ENCODE results near the gene CHN2.

DNA sequence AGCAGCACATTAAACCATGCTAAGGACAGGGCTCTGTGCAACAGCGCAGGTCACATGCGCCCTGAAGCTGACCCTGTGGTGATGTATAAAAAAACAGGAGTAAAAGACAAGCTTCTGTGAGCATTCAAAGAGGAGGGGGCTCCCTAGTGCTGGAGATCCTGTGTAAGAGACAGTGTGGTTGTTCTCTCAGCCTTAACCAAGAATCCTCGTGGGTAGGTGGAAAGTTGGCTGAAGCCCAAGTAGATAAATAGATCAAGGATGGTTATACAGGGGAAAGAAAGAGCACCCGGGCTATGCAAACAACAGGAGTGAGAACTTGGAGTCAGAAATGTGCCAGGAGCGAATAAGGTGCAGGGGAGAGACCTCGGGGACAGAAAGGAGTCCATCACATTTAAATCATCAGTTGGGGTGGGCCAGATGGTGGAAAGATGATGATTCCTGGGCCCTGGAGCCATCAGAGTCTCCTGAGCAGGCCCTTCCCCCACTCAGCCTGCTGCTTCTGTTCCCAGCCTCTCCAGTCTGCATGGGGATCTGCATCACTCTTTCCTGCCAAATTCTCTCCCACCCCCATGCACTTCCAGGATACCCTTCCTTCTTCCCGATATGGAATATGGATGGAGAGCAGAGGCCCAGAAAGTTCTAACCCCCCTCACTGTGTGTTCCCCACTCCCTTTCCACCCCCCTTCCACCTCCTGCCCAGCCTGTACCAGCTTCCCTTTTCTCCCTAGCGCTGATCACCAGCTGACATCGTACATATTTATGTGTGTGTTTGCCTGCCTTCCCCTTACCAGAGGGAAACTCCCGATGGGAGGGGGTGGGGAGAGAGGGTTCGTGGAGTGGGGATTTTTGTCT is 291.0 kb downstream of the CHN2 start:
- no peak for TF ChIP-seq ZNF8 (CRISPR knock-in tag; IDR thresholded peaks at IDR 0.05)
- TF ChIP-seq, protein P1, sequence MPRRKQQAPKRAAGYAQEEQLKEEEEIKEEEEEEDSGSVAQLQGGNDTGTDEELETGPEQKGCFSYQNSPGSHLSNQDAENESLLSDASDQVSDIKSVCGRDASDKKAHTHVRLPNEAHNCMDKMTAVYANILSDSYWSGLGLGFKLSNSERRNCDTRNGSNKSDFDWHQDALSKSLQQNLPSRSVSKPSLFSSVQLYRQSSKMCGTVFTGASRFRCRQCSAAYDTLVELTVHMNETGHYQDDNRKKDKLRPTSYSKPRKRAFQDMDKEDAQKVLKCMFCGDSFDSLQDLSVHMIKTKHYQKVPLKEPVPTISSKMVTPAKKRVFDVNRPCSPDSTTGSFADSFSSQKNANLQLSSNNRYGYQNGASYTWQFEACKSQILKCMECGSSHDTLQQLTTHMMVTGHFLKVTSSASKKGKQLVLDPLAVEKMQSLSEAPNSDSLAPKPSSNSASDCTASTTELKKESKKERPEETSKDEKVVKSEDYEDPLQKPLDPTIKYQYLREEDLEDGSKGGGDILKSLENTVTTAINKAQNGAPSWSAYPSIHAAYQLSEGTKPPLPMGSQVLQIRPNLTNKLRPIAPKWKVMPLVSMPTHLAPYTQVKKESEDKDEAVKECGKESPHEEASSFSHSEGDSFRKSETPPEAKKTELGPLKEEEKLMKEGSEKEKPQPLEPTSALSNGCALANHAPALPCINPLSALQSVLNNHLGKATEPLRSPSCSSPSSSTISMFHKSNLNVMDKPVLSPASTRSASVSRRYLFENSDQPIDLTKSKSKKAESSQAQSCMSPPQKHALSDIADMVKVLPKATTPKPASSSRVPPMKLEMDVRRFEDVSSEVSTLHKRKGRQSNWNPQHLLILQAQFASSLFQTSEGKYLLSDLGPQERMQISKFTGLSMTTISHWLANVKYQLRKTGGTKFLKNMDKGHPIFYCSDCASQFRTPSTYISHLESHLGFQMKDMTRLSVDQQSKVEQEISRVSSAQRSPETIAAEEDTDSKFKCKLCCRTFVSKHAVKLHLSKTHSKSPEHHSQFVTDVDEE (CRISPR knock-in tag; IDR thresholded peaks at IDR 0.05), result no peak

All from SK-N-SH treated with all-trans-retinoic acid at 6 μM for 48 hours (cell line).